Measurements from ENCODE around the gene ZNF324.
"Not testable (repeated sequence)": the region's sequence is repeated elsewhere in the genome, so short reads cannot be mapped to it uniquely, and the experiment has no call there.

ZNF324 gene

GRCh38 chr19:58473775-58474174 is 6.9 kb downstream of the ZNF324 start:
- no peak for DNase-seq

- no peak for DNase-seq
Measured at GRCh38 chr19:58474291-58474996, 7.6 kb downstream of the ZNF324 start.

DNA sequence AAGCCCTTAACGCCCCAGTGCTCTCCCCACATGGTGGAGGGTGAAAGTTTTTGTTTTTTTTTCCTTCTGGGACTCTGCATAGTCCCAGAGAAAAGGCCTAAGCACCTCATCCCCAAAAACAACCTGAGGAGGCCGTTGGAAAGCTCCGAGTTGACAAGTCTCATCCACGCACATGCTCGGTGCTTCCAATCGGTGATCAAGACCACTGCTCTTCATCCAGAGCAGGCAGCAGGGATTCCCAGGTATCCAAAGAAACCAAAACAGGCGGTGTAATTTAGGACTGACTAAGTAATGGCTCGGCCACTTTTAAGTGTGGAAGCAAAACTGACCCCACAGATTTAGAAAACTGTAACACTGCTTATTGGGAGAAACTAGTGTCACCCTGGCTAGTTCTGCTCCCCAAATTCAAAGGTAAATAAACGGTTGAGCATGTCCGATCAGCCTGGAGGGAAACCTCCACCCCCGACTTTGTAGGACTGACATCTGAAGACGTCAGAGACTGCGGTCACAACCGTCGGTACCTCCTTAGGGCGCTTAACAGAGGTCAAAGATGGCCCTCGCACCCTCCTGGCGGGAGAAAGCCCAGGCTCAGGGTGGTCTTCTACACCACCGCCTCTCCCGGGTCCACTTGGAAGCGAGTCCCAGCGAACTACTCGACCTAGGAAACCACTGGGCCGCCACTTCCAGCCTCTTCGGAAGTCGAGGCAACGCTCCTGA is 8.3 kb downstream of the ZNF324 start:
- no peak for DNase-seq

DNA sequence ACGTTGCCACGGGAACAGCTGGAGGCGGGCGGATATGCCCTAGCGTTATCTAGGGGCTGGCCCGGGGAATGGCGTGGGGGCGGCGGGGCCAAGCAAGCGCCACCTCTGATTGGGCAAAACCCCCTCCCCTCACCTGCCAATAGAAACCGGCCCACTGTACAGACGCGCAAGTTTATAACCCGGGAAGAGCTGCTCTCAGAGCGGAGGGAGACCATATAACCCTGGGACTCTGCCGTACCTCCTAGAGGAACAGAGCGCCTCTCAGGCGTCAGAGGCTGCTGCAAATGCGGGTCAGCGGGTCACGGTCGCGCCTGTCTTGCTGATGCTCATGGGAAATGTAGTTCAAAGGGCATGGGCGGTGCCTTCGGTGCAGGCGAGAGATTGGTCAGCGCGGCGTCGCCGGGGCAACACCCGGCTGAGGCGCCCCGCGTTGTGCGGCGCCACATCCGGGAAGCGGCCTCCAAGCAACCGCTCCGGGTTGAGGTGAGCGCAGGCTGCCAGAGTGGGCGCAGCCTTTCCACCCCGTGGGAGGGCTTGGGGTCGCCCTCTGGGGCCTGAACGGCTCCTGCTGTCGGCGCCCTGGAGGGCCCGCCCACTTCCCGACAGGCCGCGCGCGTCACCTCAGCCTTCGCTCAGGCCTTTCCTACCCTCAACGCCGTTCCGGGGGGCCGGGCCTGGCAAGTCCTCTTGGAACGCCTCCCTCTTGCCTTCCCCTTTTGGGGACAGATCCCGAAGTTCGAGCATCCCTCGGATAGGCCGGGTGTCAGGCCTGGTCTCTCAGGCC is 9.0 kb downstream of the ZNF324 start, which contains the start of gene ZNF446:
TSS of gene ZNF446 (plus strand) at position 639 of the 784 bp plus-strand sequence. CDS start 867 bp downstream, outside the sequence.
- peak; percentile 96 to 97 for DNase-seq

DNA sequence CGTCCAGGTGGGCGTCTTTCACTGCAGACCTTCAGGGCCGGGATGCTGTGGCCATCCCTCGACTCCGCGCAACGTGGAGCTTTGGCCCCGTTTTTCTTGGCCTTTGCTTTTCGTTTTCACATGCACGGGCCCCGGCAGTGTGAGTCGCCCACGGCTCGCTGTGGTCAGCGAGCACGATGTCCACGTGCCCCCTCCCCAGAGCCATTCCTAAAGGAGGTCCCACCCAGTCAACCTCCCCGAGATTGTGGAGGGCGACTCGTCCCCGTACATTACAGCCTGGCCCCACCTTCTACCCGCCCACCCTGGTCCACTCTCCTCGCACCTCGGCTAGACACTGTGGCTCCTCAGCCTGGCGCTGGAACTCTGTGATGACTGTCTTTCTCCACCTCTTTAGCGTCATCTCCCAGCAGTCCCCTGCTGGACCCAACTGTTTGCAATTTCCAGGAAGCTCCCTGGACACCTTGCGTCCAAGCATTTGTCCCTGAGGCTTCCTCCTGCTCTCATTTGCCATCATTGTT is 9.7 kb downstream of the ZNF324 start:
- DNase-seq = no peak

DNA sequence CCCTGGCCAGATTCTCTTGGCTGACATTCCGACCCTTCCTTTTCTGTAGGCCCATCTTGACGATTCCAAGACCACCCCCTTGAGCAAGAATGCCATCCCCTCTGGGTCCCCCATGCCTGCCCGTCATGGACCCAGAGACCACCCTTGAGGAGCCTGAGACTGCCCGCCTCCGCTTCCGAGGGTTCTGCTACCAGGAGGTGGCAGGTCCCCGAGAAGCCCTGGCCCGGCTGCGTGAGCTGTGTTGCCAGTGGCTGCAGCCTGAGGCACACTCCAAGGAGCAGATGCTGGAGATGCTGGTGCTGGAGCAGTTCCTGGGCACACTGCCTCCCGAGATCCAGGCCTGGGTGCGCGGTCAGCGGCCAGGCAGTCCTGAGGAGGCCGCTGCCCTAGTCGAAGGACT is 10.2 kb downstream of the ZNF324 start:
- DNase-seq = no peak

DNA sequence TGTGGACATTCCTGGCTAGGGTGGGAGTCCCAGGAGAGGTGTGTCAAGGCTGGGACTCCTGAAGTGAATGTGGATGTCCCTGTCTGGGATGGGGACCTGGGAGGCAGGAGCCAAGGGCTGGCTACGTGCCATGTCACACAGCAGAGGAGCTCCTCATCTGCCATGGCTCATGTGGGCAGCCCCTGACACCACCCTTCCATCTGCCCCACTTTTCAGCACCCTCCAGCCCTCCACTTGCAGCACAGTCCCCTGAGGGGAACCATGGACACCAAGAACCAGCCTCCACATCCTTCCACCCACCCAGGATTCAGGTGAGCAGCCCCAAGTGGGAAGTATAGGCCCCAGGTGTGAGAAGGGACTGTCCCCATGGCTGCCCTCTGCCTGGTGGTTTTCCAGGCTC is 11.0 kb downstream of the ZNF324 start:
- DNase-seq = no peak

DNA sequence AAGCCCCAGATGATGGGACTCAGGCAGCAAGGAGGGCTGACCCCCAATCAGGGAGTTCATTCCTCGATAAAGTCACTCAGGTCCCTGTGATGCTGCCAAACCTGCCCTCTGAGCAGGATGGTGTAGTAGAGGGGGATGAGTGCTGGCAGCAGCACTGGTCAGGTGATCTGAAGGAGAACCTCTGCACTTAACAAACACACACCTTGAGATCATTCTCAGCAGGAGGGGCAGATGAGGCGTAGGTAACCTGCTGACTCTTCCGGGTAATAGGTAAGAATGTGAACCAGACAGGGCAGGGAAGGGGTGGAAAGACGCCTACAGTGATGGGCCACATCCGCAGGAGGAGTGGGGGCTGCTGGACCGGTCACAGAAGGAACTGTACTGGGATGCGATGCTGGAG is 12.4 kb downstream of the ZNF324 start:
- DNase-seq = no peak

DNA sequence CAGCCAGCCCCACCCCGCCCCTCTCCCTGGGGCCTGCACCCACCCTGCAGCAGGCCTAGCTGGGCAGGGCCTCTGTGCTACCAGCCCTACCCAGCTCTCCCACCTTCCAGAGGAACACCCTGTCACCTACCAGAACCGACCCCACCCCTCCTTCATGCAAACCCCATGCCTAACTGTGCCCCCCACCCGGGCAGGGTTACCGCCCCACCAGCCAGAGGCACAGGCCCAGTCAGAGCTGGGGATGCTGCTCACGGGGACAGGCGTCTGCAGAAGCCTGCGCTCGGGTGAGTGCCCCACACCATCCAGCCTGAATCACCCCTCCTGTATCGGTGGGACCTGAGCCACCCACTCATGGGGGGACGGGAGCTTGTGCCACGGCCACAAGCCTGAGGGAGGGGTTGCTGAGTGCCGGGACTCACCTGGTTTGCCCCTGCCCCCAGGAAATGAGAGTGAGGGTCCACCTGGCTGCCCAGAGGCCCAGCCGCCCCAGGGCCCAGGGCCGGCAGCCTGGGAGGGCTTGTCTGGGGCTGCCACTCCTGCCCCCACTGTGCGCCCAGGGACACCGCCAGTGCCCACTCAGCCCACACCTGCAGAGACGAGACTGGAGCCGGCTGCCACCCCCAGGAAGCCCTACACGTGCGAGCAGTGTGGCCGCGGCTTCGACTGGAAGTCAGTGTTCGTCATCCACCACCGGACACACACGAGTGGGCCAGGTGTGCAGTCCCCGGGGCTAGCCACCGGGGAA is 13.0 kb downstream of the ZNF324 start:
- DNase-seq = no peak

DNA sequence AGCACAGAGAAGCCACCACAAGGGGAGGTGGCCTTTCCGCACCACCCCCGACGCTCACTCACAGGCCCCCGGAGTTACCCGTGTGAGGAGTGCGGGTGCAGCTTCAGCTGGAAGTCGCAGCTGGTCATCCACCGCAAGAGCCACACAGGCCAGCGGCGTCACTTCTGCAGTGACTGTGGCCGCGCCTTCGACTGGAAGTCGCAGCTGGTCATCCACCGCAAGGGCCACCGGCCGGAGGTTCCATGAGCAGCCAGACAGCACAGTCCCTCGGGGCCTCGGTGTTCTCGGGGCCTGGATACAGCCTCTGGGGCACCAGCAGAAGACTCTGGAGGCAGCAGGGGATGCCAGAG is 13.6 kb downstream of the ZNF324 start:
- no peak for DNase-seq

- DNase-seq = no peak
Measured at GRCh38 chr19:58480831-58481230, 14.0 kb downstream of the ZNF324 start.

DNA sequence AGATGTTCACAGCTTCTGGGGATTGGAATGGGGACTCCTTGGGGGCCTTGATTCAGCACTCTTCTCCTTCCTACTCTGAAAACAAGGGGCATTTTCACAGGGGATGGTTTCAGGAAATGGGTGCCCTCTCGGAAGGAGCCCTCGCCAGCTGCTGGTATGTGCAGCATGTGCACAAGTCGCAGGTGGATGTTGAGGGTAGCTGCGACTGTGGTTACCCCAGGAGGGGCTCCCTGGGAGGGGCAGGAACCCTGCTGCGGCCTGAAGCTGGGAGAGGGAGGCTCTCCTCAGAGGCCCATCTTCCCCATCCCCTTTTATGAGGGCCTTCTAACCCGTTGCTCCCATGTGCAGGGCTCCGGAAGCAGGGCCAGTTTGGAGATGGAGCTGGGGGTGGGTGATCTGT is 15.5 kb downstream of the ZNF324 start:
- no peak for DNase-seq

GRCh38 chr19:58483776-58484175 is 16.9 kb downstream of the ZNF324 start:
- DNase-seq = no peak

DNA sequence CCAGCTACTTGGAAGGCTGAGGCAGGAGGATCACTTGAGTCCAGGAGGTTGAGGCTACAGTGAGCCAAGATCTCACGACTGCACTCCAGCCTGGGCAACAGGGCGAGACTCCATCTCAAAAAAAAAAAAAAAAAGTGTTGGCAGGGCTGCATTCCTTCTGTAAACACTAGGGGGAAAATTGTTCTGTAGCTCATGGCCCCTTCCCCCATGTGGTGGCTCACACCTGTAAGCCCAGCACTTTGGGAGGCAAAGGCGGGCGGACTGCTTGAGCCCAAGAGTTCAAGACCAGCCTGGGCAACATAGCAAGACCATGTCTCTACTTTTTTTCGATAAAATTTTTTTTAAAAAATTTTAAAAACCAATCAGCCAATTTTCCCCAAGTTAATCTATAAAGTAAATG is 17.5 kb downstream of the ZNF324 start:
- DNase-seq = not testable (repeated sequence)

- no peak for DNase-seq
Measured at GRCh38 chr19:58491393-58491792, 24.5 kb downstream of the ZNF324 start.

DNA sequence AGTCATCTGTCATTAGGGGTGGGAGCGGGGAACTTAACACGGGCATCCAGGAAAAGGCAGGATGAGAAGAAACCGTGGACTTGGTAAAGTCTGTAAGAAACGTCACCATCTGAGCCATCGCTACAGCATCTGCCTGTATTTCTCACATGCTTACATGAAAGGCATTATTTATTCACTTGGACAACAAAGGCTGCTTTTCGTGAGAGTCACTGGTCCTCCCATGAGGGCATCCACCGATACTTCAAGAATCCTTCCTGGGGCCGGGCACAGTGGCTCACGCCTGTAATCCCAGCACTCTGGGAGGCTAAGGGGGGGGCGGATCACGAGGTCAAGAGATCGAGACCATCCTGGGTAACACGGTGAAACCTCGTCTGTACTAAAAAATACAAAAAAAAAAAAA is 25.4 kb downstream of the ZNF324 start:
- DNase-seq = peak in 1 of 2 donors; percentile 5

DNA sequence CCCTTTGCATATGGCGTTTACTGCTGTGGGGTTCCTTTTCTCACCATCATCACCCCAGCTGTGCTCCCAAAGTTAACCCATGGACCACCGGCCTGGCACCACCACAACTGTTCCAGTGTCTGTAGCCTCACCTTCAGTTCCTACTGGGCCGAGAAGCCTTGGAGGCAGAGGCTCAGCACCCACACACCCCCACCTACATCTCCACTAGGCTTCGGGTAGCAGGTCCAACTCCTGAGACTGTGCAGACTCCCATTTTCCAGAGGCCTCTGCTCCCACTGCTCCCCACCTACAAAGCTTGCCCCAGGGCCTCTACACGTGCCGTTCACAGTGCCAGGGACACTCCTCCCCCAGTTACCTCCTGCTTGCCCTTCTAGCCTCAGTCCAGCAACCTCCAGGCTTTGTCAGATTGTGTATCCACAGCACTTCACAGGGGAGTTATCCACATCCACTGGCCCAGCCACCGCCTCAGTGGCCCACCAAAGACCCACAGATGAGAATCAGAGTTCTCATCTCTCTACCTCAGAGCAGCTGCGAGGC is 30.8 kb downstream of the ZNF324 start:
- no peak for DNase-seq

GRCh38 chr19:58498316-58499020 is 31.6 kb downstream of the ZNF324 start:
- no peak for DNase-seq

- peak; percentile 98 to 99 for DNase-seq
Measured at GRCh38 chr19:58499021-58499927, 32.4 kb downstream of the ZNF324 start.

DNA sequence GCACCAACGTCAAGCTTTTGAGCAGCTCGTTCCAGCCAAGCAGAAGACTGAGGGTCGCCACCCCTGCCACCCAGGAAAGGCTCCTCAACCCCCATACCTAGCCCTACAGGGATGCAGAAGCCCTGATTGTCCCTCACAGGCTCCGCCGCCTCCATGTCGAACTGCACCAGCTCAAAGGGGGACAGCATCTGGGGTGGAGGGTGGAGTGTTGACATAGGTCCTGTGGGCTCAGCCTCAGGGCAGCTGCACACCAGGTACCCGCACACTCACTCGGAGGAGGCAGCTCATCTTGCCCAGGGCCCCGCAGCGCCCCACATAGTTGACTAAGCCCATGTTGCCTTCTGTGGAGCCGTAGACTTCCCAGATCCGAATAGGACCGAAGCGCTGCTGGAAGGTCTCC is 33.4 kb downstream of the ZNF324 start:
- DNase-seq = no peak

Measured in hippocampal formation (tissue), 2 donors.